Spleen (tissue), 11 donors: ENCODE data around the gene FSTL3. TPM values are rescaled to one million over a fixed set of nuclear protein-coding genes. Genes with fewer than 3 reads are reported as not detected.

ENCODE experiments used
- DNase-seq: peaks from one replicate; pipeline ENCODE4 v3.0.0-alpha.2; 2020
- H3K27ac ChIP-seq, 8 donors: fragments of 200-600 bp; sonication (generic) in 7 of 8; 1 replicate in 4 of 8; 2 replicates in 4 of 8; pipeline versions ENCODE4 v1.5.0 to v1.8.0; 2016 to 2021; ENCODE audit warnings: inconsistent platforms in 4 of 8, mild to moderate bottlenecking in 4 of 8, moderate library complexity in 1 of 8
- H3K27me3 ChIP-seq, 7 donors: fragments of 200-600 bp; sonication (generic) in 6 of 7; replicated peaks in 1 of 7; 1 replicate in 4 of 7; 2 replicates in 3 of 7; pipeline versions ENCODE4 v1.5.0 to v1.8.0; 2016 to 2021; ENCODE audit warnings: inconsistent platforms in 3 of 7, mild to moderate bottlenecking in 1 of 7
- H3K36me3 ChIP-seq, 6 donors: fragments of 200-600 bp; sonication (generic) in 5 of 6; 1 replicate in 4 of 6; 2 replicates in 2 of 6; pipeline versions ENCODE4 v1.5.0 to v1.8.0; 2016 to 2021; ENCODE audit warnings: inconsistent platforms in 2 of 6
- H3K4me1 ChIP-seq, 6 donors: fragments of 200-600 bp; sonication (generic) in 5 of 6; 1 replicate in 3 of 6; 2 replicates in 3 of 6; pipeline versions ENCODE4 v1.5.0 to v1.8.0; 2016 to 2021; ENCODE audit warnings: inconsistent platforms in 3 of 6
- H3K4me3 ChIP-seq, 8 donors: fragments of 200-600 bp; sonication (generic) in 7 of 8; 1 replicate in 4 of 8; 2 replicates in 4 of 8; pipeline versions ENCODE4 v1.5.0 to v1.8.0; 2016 to 2021; ENCODE audit warnings: inconsistent platforms in 4 of 8, mild to moderate bottlenecking in 4 of 8, moderate library complexity in 2 of 8
- H3K9me3 ChIP-seq, 8 donors: fragments of 200-600 bp; sonication (generic) in 7 of 8; 1 replicate in 4 of 8; 2 replicates in 4 of 8; pipeline versions ENCODE4 v1.5.0 to v1.8.0; 2016 to 2021; ENCODE audit warnings: inconsistent platforms in 4 of 8
- CTCF ChIP-seq, 11 experiments: fragments of 200-600 bp in 7 of 11; fragments of 450-650 bp in 4 of 11; sonication (generic) in 4 of 11; IDR thresholded peaks in 8 of 11; conservative IDR thresholded peaks in 3 of 11; 1 replicate in 7 of 11; 2 replicates in 4 of 11; pipeline versions ENCODE4 v1.4.0 to v1.8.0; 2016 to 2021; ENCODE audit warnings: antibody characterized with exemption in 11 of 11, inconsistent platforms in 4 of 11, mild to moderate bottlenecking in 1 of 11
- POLR2A ChIP-seq, 3 donors: fragments of 450-650 bp; IDR thresholded peaks; one replicate each; pipeline ENCODE4 v1.5.1; 2017; ENCODE audit warnings: antibody characterized with exemption in 3 of 3, mild to moderate bottlenecking in 1 of 3
- POLR2AphosphoS5 ChIP-seq, 3 donors: sonication (generic); formaldehyde crosslinking; IDR thresholded peaks; one replicate each; pipeline ENCODE4 v1.5.1; 2017; ENCODE audit warnings: antibody characterized with exemption in 3 of 3
- WGBS, 5 donors: extraction: QIAGEN DNeasy Blood & Tissue Kit in 3 of 5; methylation state at CpG; one replicate each; pipeline versions ENCODE4 v1.1.5 to v1.1.7; 2013 to 2018; 5-methylcytosine and 5-hydroxymethylcytosine counted together
- intact Hi-C: fragments of 100-400 bp; cut with DNase I; formaldehyde crosslinking; loops from one replicate; pipeline ENCODE4 v1.15.0; 2023; ENCODE audit warnings: low total_unique reads
- polyA plus RNA-seq, 3 donors: library from polyadenylated mRNA; stranded (reverse); fragments of 200-250 nt; gene quantifications; one replicate each; pipeline ENCODE4 v1.2.1, GENCODE V29; 2013
- total RNA-seq, 7 donors: library from RNA; depleted of rRNA in 3 of 7; stranded (reverse); fragments of >200 nt in 3 of 7; fragmentation: NEBNext Ultra II Directional in 4 of 7; extraction: Animal tissue kit (Norgen Biotek cat#: 25700) in 4 of 7; gene quantifications; one replicate each; pipeline versions ENCODE4 v1.1.0 to v1.2.1, GENCODE V29; 2016 to 2021
- donor health status: healthy with polysubstance abuse.
- donor health status: DM: no; HTN: no; CAD: no; lungs with moderate emphysema.
- donor health status: DM: no; HTN: no; CAD: no.
- donor health status: Bipolar disorder and iron deficiency.
- donor health status: healthy.
- donor health status: DM: no; HTN: no; CAD: no.
- donor health status: DM: yes; HTN: yes; CAD: no.

Gene FSTL3
- total and polyA plus RNA-seq, 10 donors, result 5.6 to 43.4 (median 15.3) TPM

DNA sequence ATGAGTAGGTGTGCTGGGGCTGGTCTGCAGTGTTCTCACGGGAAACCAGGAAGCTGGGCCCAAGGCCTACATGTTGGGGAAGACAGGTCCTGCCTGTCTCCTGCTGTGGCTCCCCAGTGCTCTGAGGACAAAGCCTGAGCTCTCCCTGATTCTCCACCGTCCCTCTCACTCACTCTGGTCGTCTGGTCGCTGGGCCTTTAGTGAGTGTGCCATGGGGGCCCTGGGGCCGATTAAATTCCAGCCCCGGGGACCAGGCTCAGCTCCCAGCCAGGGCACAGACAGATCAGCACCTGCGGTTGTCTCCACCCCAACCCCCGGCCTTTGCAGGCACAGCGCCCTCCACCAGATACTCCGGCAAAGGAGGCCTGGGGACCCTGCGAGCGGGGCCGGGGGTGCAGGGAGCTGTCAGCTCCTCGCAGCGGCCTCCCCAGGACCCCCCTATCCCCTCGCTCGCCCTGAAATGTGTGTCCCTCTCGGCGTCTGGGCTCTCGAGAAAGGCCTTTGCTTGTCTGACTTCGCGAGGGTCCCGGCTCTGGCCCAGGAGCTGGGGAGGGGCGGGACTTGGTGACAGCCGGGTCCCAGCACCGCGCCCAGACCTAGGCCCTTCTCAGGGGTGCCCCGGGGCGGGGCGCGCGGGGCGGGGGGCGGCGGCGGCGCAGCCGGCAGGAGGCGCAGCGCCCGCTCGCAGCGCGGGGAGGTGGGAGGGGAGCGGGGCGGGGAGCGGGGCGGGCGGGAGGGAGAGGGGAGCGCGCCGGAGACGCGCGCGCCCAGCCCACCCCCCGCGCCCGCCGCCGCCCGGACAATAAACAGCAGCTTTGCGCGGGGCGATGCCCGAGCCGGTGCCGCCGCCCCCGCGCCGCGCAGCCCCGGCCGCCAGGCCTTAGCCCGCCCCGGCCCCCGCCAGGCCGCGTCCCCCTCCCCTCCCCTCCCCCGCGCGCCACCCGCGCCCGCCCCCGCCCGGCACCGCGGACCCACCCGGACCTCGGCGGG, 32.3 kb downstream of the FSTL3 start, which contains the start of gene PALM:
PALM (plus strand) TSS at position 782 of the 990 bp plus-strand sequence. CDS start 212 bp downstream, outside the sequence.
- TF ChIP-seq CTCF (IDR thresholded peaks at IDR 0.05 in 8 of 11, conservative IDR thresholded peaks at IDR 0.05 in 3 of 11) (peak in 6 of 11 experiments; percentile 5 to 43 (median 33)), POLR2AphosphoS5 (IDR thresholded peaks at IDR 0.05) (no peak)
- peak within 1 kb of the TSS; percentile 29 to 83 (median 70) for H3K27ac ChIP-seq
- no peaks in the 10 kb centered on the region for H3K36me3 ChIP-seq
- peaks cover 0 to 8% (median 0%) of the 10 kb centered on the region in 8 donors for H3K9me3 ChIP-seq
- 16 to 54% (median 33%) methylated on average over 13 to 58 of the region's 93 CpGs for WGBS, 5 donors
- H3K4me3 ChIP-seq, result peak within 1 kb of the TSS; percentile 29 to 74 (median 46)
- H3K27me3 ChIP-seq, result peaks cover 0 to 63% (median 21%) of the 10 kb centered on the region in 7 donors
- DNase-seq, result no peak
- H3K4me1 ChIP-seq, result peaks cover 3 to 48% (median 24%) of the 10 kb centered on the region in 6 donors
- intact Hi-C loops, result no loop called here

DNA sequence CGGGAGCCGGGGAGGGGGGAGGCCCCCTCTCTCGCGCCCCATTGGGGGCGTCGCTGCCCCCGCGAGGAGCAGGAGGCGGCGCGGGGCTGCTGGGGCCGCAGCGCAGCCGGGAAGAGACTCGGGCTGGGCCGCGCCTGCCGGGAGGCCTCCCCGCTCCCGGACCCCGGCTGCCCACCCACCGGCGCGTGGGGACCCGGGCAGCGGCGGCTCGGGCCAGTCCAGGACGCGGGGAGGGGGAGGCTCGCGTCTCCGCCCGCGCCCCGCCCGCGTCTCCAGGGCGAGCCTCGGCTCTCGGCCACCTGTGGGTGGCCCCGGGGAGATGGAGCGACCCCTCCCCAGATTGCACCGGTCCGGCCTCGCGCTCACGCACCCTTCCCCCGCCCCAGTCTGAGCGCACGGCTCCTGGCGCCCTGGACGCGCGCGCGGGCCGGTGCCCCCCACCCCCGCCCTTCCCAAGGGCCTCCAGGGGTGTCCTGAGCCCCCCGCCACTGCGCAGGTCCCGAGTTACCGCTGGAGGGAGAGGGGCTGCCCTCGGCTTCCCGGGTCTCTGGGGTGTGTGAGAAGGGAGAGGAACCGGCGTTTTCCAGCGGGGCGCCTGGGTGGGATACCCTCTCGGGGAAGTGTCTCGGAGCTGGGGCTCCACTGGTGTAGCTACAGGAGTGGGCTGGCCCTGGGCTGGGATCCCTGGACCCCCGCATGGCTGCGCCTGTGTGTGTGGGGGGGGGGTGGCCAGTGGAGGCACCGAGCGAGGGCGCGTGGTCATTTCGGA, 33.2 kb downstream of the FSTL3 start:
- H3K4me3 ChIP-seq, result peak overlapping the region; percentile 25 to 74 (median 46)
- no peak for TF ChIP-seq CTCF (IDR thresholded peaks at IDR 0.05 in 8 of 11, conservative IDR thresholded peaks at IDR 0.05 in 3 of 11)
- TF ChIP-seq POLR2A (IDR thresholded peaks at IDR 0.05), result no peak
- no peak for TF ChIP-seq POLR2AphosphoS5 (IDR thresholded peaks at IDR 0.05)
- peaks cover 2 to 39% (median 19%) of the 10 kb centered on the region in 6 donors for H3K4me1 ChIP-seq
- peaks cover 0 to 54% (median 21%) of the 10 kb centered on the region in 7 donors for H3K27me3 ChIP-seq
- no peaks in the 10 kb centered on the region for H3K36me3 ChIP-seq
- DNase-seq, result no peak
- H3K9me3 ChIP-seq, result peaks cover 0 to 8% (median 0%) of the 10 kb centered on the region in 8 donors
- 5 to 28% (median 9%) methylated on average over 12 to 78 of the region's 78 CpGs for WGBS, 5 donors
- intact Hi-C loops, result no loop called here
- peak overlapping the region in 7 of 8 donors; percentile 53 to 83 (median 72) for H3K27ac ChIP-seq

- intact Hi-C loops, result no loop called here
- Histone ChIP-seq H3K36me3 (no peaks in the 10 kb centered on the region), H3K4me1 (peaks cover 0 to 33% (median 15%) of the 10 kb centered on the region in 6 donors), H3K9me3 (peaks cover 0 to 9% (median under 1%) of the 10 kb centered on the region in 8 donors), H3K27ac (peak overlapping the region; percentile 15 to 83 (median 70)), H3K4me3 (peak overlapping the region; percentile 25 to 74 (median 46)), H3K27me3 (peaks cover 0 to 47% (median 21%) of the 10 kb centered on the region in 7 donors)
- no peak for DNase-seq
- WGBS, 5 donors, result 32 to 49% (median 47%) methylated on average over 18 to 27 of the region's 27 CpGs
- TF ChIP-seq POLR2A (IDR thresholded peaks at IDR 0.05) (no peak), CTCF (IDR thresholded peaks at IDR 0.05 in 8 of 11, conservative IDR thresholded peaks at IDR 0.05 in 3 of 11) (no peak), POLR2AphosphoS5 (IDR thresholded peaks at IDR 0.05) (peak in 1 of 3 donors; percentile 30)
These were observed 33.9 kb downstream of the FSTL3 start for GRCh38 chr19:709965-710571.
